ENCODE results near the gene S100PBP.
"Not testable (repeated sequence)": the region's sequence is repeated elsewhere in the genome, so short reads cannot be mapped to it uniquely, and the experiment has no call there.

S100PBP gene

GRCh38 chr1:32900371-32900955 lies 83.0 kb downstream of the S100PBP start:
- H3K4me3 ChIP-seq (ENCODE audit: insufficient read depth, low read depth, low read length, poor library complexity, severe bottlenecking): peak overlapping the region; percentile 38
- H3K27ac ChIP-seq (ENCODE audit: insufficient read depth, low read length, poor library complexity, severe bottlenecking): no peak overlapping the region
- no peaks in the 10 kb centered on the region for H3K9me3 ChIP-seq (ENCODE audit: control insufficient read depth, low read length)
- H3K4me1 ChIP-seq (ENCODE audit: control insufficient read depth, insufficient read depth, low read length, poor library complexity, severe bottlenecking): peaks cover 12% of the 10 kb centered on the region
- no peak for DNase-seq
- H3K36me3 ChIP-seq (ENCODE audit: control insufficient read depth, insufficient read depth, low read length): no peaks in the 10 kb centered on the region
- H3K27me3 ChIP-seq (replicated peaks; ENCODE audit: control insufficient read depth, insufficient read depth, low read length, poor library complexity, severe bottlenecking): peaks cover 29% of the 10 kb centered on the region

GRCh38 chr1:32900956-32901822 lies 83.7 kb downstream of the S100PBP start, which contains the start of gene TMEM54:
TSS of gene TMEM54 (minus strand) at chr1:32901389. CDS start at chr1:32901238, 151 bp downstream.
- Histone ChIP-seq H3K9me3 (ENCODE audit: control insufficient read depth, low read length) (no peaks in the 10 kb centered on the region), H3K27ac (ENCODE audit: insufficient read depth, low read length, poor library complexity, severe bottlenecking) (no peak within 1 kb of the TSS), H3K4me1 (ENCODE audit: control insufficient read depth, insufficient read depth, low read length, poor library complexity, severe bottlenecking) (peaks cover 12% of the 10 kb centered on the region), H3K4me3 (ENCODE audit: insufficient read depth, low read depth, low read length, poor library complexity, severe bottlenecking) (peak within 1 kb of the TSS; percentile 38), H3K27me3 (replicated peaks; ENCODE audit: control insufficient read depth, insufficient read depth, low read length, poor library complexity, severe bottlenecking) (peaks cover 29% of the 10 kb centered on the region), H3K36me3 (ENCODE audit: control insufficient read depth, insufficient read depth, low read length) (no peaks in the 10 kb centered on the region)
- DNase-seq: no peak

- H3K27ac ChIP-seq (ENCODE audit: insufficient read depth, low read length, poor library complexity, severe bottlenecking): no peak overlapping the region
- H3K4me1 ChIP-seq (ENCODE audit: control insufficient read depth, insufficient read depth, low read length, poor library complexity, severe bottlenecking): peaks cover 12% of the 10 kb centered on the region
- no peaks in the 10 kb centered on the region for H3K36me3 ChIP-seq (ENCODE audit: control insufficient read depth, insufficient read depth, low read length)
- no peak for DNase-seq
- peak overlapping the region; percentile 22 for H3K4me3 ChIP-seq (ENCODE audit: insufficient read depth, low read depth, low read length, poor library complexity, severe bottlenecking)
- H3K27me3 ChIP-seq (replicated peaks; ENCODE audit: control insufficient read depth, insufficient read depth, low read length, poor library complexity, severe bottlenecking): peaks cover 29% of the 10 kb centered on the region
- no peaks in the 10 kb centered on the region for H3K9me3 ChIP-seq (ENCODE audit: control insufficient read depth, low read length)
Observed at GRCh38 chr1:32901823-32902534, 84.5 kb downstream of the S100PBP start.

- peaks cover 29% of the 10 kb centered on the region for H3K27me3 ChIP-seq (replicated peaks; ENCODE audit: control insufficient read depth, insufficient read depth, low read length, poor library complexity, severe bottlenecking)
- H3K4me1 ChIP-seq (ENCODE audit: control insufficient read depth, insufficient read depth, low read length, poor library complexity, severe bottlenecking): peaks cover 12% of the 10 kb centered on the region
- H3K27ac ChIP-seq (ENCODE audit: insufficient read depth, low read length, poor library complexity, severe bottlenecking): no peak overlapping the region
- no peak for DNase-seq
- H3K36me3 ChIP-seq (ENCODE audit: control insufficient read depth, insufficient read depth, low read length): no peaks in the 10 kb centered on the region
- H3K4me3 ChIP-seq (ENCODE audit: insufficient read depth, low read depth, low read length, poor library complexity, severe bottlenecking): no peak overlapping the region
- H3K9me3 ChIP-seq (ENCODE audit: control insufficient read depth, low read length): no peaks in the 10 kb centered on the region
Observed at GRCh38 chr1:32902535-32902920, 85.1 kb downstream of the S100PBP start.

GRCh38 chr1:32903991-32904785 lies 86.7 kb downstream of the S100PBP start:
- Histone ChIP-seq H3K27ac (ENCODE audit: insufficient read depth, low read length, poor library complexity, severe bottlenecking) (no peak overlapping the region), H3K4me1 (ENCODE audit: control insufficient read depth, insufficient read depth, low read length, poor library complexity, severe bottlenecking) (peaks cover 12% of the 10 kb centered on the region), H3K27me3 (replicated peaks; ENCODE audit: control insufficient read depth, insufficient read depth, low read length, poor library complexity, severe bottlenecking) (peaks cover 29% of the 10 kb centered on the region), H3K4me3 (ENCODE audit: insufficient read depth, low read depth, low read length, poor library complexity, severe bottlenecking) (no peak overlapping the region), H3K36me3 (ENCODE audit: control insufficient read depth, insufficient read depth, low read length) (no peaks in the 10 kb centered on the region), H3K9me3 (ENCODE audit: control insufficient read depth, low read length) (no peaks in the 10 kb centered on the region)
- DNase-seq: no peak

GRCh38 chr1:32904797-32905196 lies 87.3 kb downstream of the S100PBP start:
- H3K27me3 ChIP-seq (replicated peaks; ENCODE audit: control insufficient read depth, insufficient read depth, low read length, poor library complexity, severe bottlenecking): peaks cover 24% of the 10 kb centered on the region
- no peaks in the 10 kb centered on the region for H3K36me3 ChIP-seq (ENCODE audit: control insufficient read depth, insufficient read depth, low read length)

GRCh38 chr1:32905588-32905987 lies 88.1 kb downstream of the S100PBP start:
- H3K27ac ChIP-seq (ENCODE audit: insufficient read depth, low read length, poor library complexity, severe bottlenecking); H3K4me3 ChIP-seq (ENCODE audit: insufficient read depth, low read depth, low read length, poor library complexity, severe bottlenecking); DNase-seq; H3K9me3 ChIP-seq (ENCODE audit: control insufficient read depth, low read length); H3K4me1 ChIP-seq (ENCODE audit: control insufficient read depth, insufficient read depth, low read length, poor library complexity, severe bottlenecking); H3K36me3 ChIP-seq (ENCODE audit: control insufficient read depth, insufficient read depth, low read length): not testable (repeated sequence)
- peaks cover 17% of the 10 kb centered on the region for H3K27me3 ChIP-seq (replicated peaks; ENCODE audit: control insufficient read depth, insufficient read depth, low read length, poor library complexity, severe bottlenecking)

More at GRCh38 chr1:32904797-32905196, 87.3 kb downstream of the S100PBP start:
- no peaks in the 10 kb centered on the region for H3K9me3 ChIP-seq (ENCODE audit: control insufficient read depth, low read length)
- H3K4me1 ChIP-seq (ENCODE audit: control insufficient read depth, insufficient read depth, low read length, poor library complexity, severe bottlenecking): peaks cover 12% of the 10 kb centered on the region
- no peak overlapping the region for H3K4me3 ChIP-seq (ENCODE audit: insufficient read depth, low read depth, low read length, poor library complexity, severe bottlenecking)
- DNase-seq: no peak
- H3K27ac ChIP-seq (ENCODE audit: insufficient read depth, low read length, poor library complexity, severe bottlenecking): no peak overlapping the region

GRCh38 chr1:32906654-32907053 lies 89.2 kb downstream of the S100PBP start:
- peaks cover 9% of the 10 kb centered on the region for H3K27me3 ChIP-seq (replicated peaks; ENCODE audit: control insufficient read depth, insufficient read depth, low read length, poor library complexity, severe bottlenecking)

GRCh38 chr1:32907435-32907834 lies 90.0 kb downstream of the S100PBP start:
- Histone ChIP-seq H3K27ac (ENCODE audit: insufficient read depth, low read length, poor library complexity, severe bottlenecking) (no peak overlapping the region), H3K4me1 (ENCODE audit: control insufficient read depth, insufficient read depth, low read length, poor library complexity, severe bottlenecking) (no peaks in the 10 kb centered on the region), H3K4me3 (ENCODE audit: insufficient read depth, low read depth, low read length, poor library complexity, severe bottlenecking) (no peak overlapping the region), H3K9me3 (ENCODE audit: control insufficient read depth, low read length) (no peaks in the 10 kb centered on the region), H3K27me3 (replicated peaks; ENCODE audit: control insufficient read depth, insufficient read depth, low read length, poor library complexity, severe bottlenecking) (peaks cover 4% of the 10 kb centered on the region), H3K36me3 (ENCODE audit: control insufficient read depth, insufficient read depth, low read length) (no peaks in the 10 kb centered on the region)
- no peak for DNase-seq

More at GRCh38 chr1:32906654-32907053, 89.2 kb downstream of the S100PBP start:
- DNase-seq: no peak
- peaks cover 2% of the 10 kb centered on the region for H3K4me1 ChIP-seq (ENCODE audit: control insufficient read depth, insufficient read depth, low read length, poor library complexity, severe bottlenecking)
- no peaks in the 10 kb centered on the region for H3K9me3 ChIP-seq (ENCODE audit: control insufficient read depth, low read length)
- H3K4me3 ChIP-seq (ENCODE audit: insufficient read depth, low read depth, low read length, poor library complexity, severe bottlenecking): no peak overlapping the region
- H3K27ac ChIP-seq (ENCODE audit: insufficient read depth, low read length, poor library complexity, severe bottlenecking): no peak overlapping the region
- H3K36me3 ChIP-seq (ENCODE audit: control insufficient read depth, insufficient read depth, low read length): no peaks in the 10 kb centered on the region

Data from effector memory CD4-positive, alpha-beta T cell (primary cell).